Chondrocyte (in vitro differentiated cells): ENCODE measurements around the gene DKK3. TPM values are rescaled to one million over a fixed set of nuclear protein-coding genes. Genes with fewer than 3 reads are reported as not detected.
A peak's percentile ranks its signal among the peaks of the same experiment; 100 is the strongest.

ENCODE experiments used
- DNase-seq: peaks from one replicate; pipeline ENCODE4 v3.0.0; 2021; ENCODE audit warnings: mixed read lengths, low spot score
- H3K27ac Mint-ChIP-seq: one replicate; pipeline ENCODE4 v1.8.0; 2021; ENCODE audit warnings: mild to moderate bottlenecking, moderate library complexity, mixed read lengths; ENCODE audit not compliant: unreplicated experiment
- H3K27me3 Mint-ChIP-seq: 2 replicates; pipeline ENCODE4 v1.8.0; 2021; ENCODE audit warnings: low read depth, mixed read lengths
- H3K36me3 Mint-ChIP-seq: 2 replicates; pipeline ENCODE4 v1.8.0; 2021; ENCODE audit warnings: low read depth, mixed read lengths
- H3K4me1 Mint-ChIP-seq: 2 replicates; pipeline ENCODE4 v1.8.0; 2021; ENCODE audit warnings: low read depth, mild to moderate bottlenecking, mixed read lengths
- H3K4me3 Mint-ChIP-seq: one replicate; pipeline ENCODE4 v1.8.0; 2021; ENCODE audit warnings: mild to moderate bottlenecking, moderate library complexity, mixed read lengths; ENCODE audit not compliant: unreplicated experiment
- H3K9me3 Mint-ChIP-seq: 2 replicates; pipeline ENCODE4 v1.8.0; 2021; ENCODE audit warnings: low read depth, mixed read lengths
- CTCF ChIP-seq: fragments of 200-600 bp; sonication (generic); IDR thresholded peaks from 2 replicates; pipeline ENCODE4 v1.5.0; 2021; ENCODE audit warnings: antibody characterized with exemption, mild to moderate bottlenecking, moderate library complexity
- total RNA-seq: library from RNA; stranded (reverse); gene quantifications from 3 replicates; pipeline ENCODE4 v1.2.1, GENCODE V29; 2021

Gene DKK3
- total RNA-seq, 1 donor from 2014 or later, result 575 TPM

DNA sequence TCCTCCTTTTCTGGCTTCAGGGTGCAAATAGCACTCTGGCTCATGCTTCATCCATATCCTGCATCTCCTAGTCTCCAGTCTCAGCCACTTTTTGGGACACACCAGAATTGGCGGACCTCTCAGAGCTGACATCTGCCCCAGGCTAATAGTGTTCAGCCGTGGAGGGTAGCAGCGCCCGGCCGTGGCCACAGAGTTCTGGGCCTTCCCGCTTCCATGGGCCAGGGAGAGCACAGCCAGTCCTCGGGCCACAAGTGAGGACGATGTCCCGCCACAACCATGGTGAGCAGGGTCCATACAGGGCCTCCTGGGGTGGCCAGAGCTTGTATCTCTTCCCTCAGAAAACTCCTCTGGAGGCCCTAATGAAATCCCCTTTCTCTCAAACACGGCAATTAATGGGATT lies 26.0 kb downstream of the DKK3 start:
- Mint-ChIP-seq H3K9me3 (no peaks in the 10 kb centered on the region), H3K27me3 (no peaks in the 10 kb centered on the region), H3K36me3 (peaks cover 9% of the 10 kb centered on the region), H3K4me3 (no peak overlapping the region), H3K4me1 (peaks cover 95% of the 10 kb centered on the region), H3K27ac (peak overlapping the region; percentile 88)
- no peak for TF ChIP-seq CTCF
- no peak for DNase-seq

- no peak for DNase-seq
- Mint-ChIP-seq H3K36me3 (peaks cover 8% of the 10 kb centered on the region), H3K9me3 (no peaks in the 10 kb centered on the region), H3K4me3 (no peak overlapping the region), H3K4me1 (peaks cover 96% of the 10 kb centered on the region), H3K27me3 (no peaks in the 10 kb centered on the region), H3K27ac (peak overlapping the region; percentile 88)
- TF ChIP-seq CTCF, result no peak
Observed at GRCh38 chr11:11981840-11982239, 26.6 kb downstream of the DKK3 start.

- no peak for TF ChIP-seq CTCF
- peaks cover 8% of the 10 kb centered on the region for H3K36me3 Mint-ChIP-seq
- peaks cover 96% of the 10 kb centered on the region for H3K4me1 Mint-ChIP-seq
- no peaks in the 10 kb centered on the region for H3K27me3 Mint-ChIP-seq
- peak overlapping the region; percentile 98 for H3K27ac Mint-ChIP-seq
- H3K4me3 Mint-ChIP-seq, result no peak overlapping the region
- H3K9me3 Mint-ChIP-seq, result no peaks in the 10 kb centered on the region
- no peak for DNase-seq
Observed at GRCh38 chr11:11981364-11981763, 27.1 kb downstream of the DKK3 start.

GRCh38 chr11:11980841-11981308 lies 27.6 kb downstream of the DKK3 start:
- peaks cover 97% of the 10 kb centered on the region for H3K4me1 Mint-ChIP-seq
- H3K9me3 Mint-ChIP-seq, result no peaks in the 10 kb centered on the region
- peaks cover 8% of the 10 kb centered on the region for H3K36me3 Mint-ChIP-seq
- DNase-seq, result no peak
- H3K27me3 Mint-ChIP-seq, result no peaks in the 10 kb centered on the region
- no peak overlapping the region for H3K4me3 Mint-ChIP-seq
- no peak for TF ChIP-seq CTCF
- H3K27ac Mint-ChIP-seq, result peak overlapping the region; percentile 98

DNA sequence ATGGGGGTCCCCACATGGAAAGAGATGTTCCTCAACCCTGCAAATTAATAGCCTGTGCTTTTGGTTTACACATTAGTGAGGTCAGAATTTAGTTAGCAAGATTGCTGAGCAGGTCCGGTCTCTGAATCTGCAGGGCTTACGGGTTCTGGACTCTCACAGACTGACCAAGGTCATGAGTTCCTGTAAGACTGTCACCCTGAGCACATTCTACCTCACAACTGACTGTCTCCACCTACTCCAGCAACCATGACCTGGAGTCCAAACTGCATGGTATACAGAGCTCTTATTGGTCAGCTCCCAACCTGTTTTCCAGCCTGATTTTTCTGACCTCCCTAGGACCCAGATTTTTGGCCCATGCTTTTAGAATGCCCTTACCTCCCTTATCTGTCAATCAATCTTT lies 28.2 kb downstream of the DKK3 start:
- no peaks in the 10 kb centered on the region for H3K9me3 Mint-ChIP-seq
- no peak for TF ChIP-seq CTCF
- no peak for DNase-seq
- peaks cover 97% of the 10 kb centered on the region for H3K4me1 Mint-ChIP-seq
- peaks cover 8% of the 10 kb centered on the region for H3K36me3 Mint-ChIP-seq
- peak overlapping the region; percentile 98 for H3K27ac Mint-ChIP-seq
- H3K27me3 Mint-ChIP-seq, result no peaks in the 10 kb centered on the region
- no peak overlapping the region for H3K4me3 Mint-ChIP-seq
